Osteoblast (primary cell): ENCODE data around the gene SOS1. TPM values are rescaled to one million over a fixed set of nuclear protein-coding genes. Genes with fewer than 3 reads are reported as not detected.

Experiments used
- DNase-seq: peaks from one replicate; pipeline ENCODE4 v3.0.0; 2011; ENCODE audit warnings: low spot score, mixed read lengths; ENCODE audit not compliant: insufficient read length; ENCODE audit errors: missing footprints
- H2AFZ ChIP-seq: 2 replicates; pipeline ENCODE4 v1.6.0; 2011; ENCODE audit warnings: mild to moderate bottlenecking, low read length
- H3K27ac ChIP-seq: 2 replicates; pipeline ENCODE4 v1.5.1; 2011; ENCODE audit warnings: mild to moderate bottlenecking, low read depth, low read length, moderate library complexity
- H3K27me3 ChIP-seq: 2 replicates; pipeline ENCODE4 v1.6.0; 2012; ENCODE audit warnings: mild to moderate bottlenecking, control low read depth, inconsistent platforms, low read length, moderate library complexity; ENCODE audit not compliant: insufficient read depth
- H3K36me3 ChIP-seq: 2 replicates; pipeline ENCODE4 v1.5.1; 2011; ENCODE audit warnings: mild to moderate bottlenecking, low read length, control low read depth, moderate library complexity; ENCODE audit not compliant: insufficient read depth
- H3K4me1 ChIP-seq: 2 replicates; pipeline ENCODE4 v1.5.1; 2011; ENCODE audit warnings: mild to moderate bottlenecking, low read length, control low read depth, moderate library complexity; ENCODE audit not compliant: insufficient read depth
- H3K4me2 ChIP-seq: 2 replicates; pipeline ENCODE4 v1.6.0; 2011; ENCODE audit warnings: mild to moderate bottlenecking, low read length; ENCODE audit not compliant: insufficient read depth
- H3K4me3 ChIP-seq: fragments of 200-600 bp; sonication (generic); 3 replicates; pipeline ENCODE4 v1.5.1; 2012; ENCODE audit warnings: mild to moderate bottlenecking, low read length, inconsistent platforms; ENCODE audit not compliant: insufficient read depth
- H3K79me2 ChIP-seq: 2 replicates; pipeline ENCODE4 v1.6.0; 2012; ENCODE audit warnings: mild to moderate bottlenecking, low read length, control low read depth, inconsistent platforms; ENCODE audit not compliant: insufficient read depth
- H3K9me3 ChIP-seq: 2 replicates; pipeline ENCODE4 v1.5.1; 2011; ENCODE audit warnings: low read depth, low read length, control low read depth
- H4K20me1 ChIP-seq: 2 replicates; pipeline ENCODE4 v1.6.0; 2012; ENCODE audit warnings: mild to moderate bottlenecking, low read length, control low read depth; ENCODE audit not compliant: insufficient read depth
- CTCF ChIP-seq: IDR thresholded peaks from 2 replicates; pipeline ENCODE4 v1.5.1; 2011; ENCODE audit warnings: mild to moderate bottlenecking, low read depth, low read length, moderate library complexity; ENCODE audit errors: extremely low read depth
- total RNA-seq: library from RNA; depleted of rRNA; stranded (reverse); fragments of >200 nt; gene quantifications from 2 replicates; pipeline ENCODE4 v1.2.3, GENCODE V29; 2012

Gene SOS1
- total RNA-seq, 1 donor = 28.6 TPM

- H3K4me3 ChIP-seq = peak overlapping the region; percentile 79
- DNase-seq = peak; percentile 89
- H3K36me3 ChIP-seq = no peaks in the 10 kb centered on the region
- peak overlapping the region; percentile 75 for H3K27ac ChIP-seq
- H3K4me1 ChIP-seq = peaks cover 29% of the 10 kb centered on the region
- H3K79me2 ChIP-seq = peaks cover 60% of the 10 kb centered on the region
- H3K27me3 ChIP-seq = no peaks in the 10 kb centered on the region
- H3K9me3 ChIP-seq = no peaks in the 10 kb centered on the region
- peak overlapping the region; percentile 92 for H3K4me2 ChIP-seq
- TF ChIP-seq CTCF = no peak
- H2AFZ ChIP-seq = no peak overlapping the region
- peaks cover 23% of the 10 kb centered on the region for H4K20me1 ChIP-seq
Observed at GRCh38 chr2:39120521-39120770, 405 bp downstream of the SOS1 start.

- H3K4me1 ChIP-seq = peaks cover 24% of the 10 kb centered on the region
- H4K20me1 ChIP-seq = peaks cover 25% of the 10 kb centered on the region
- no peaks in the 10 kb centered on the region for H3K9me3 ChIP-seq
- peaks cover 65% of the 10 kb centered on the region for H3K79me2 ChIP-seq
- peak overlapping the region; percentile 92 for H3K4me2 ChIP-seq
- peak; percentile 92 for DNase-seq
- H3K4me3 ChIP-seq = peak overlapping the region; percentile 79
- TF ChIP-seq CTCF = no peak
- peak overlapping the region; percentile 29 for H3K27ac ChIP-seq
- no peaks in the 10 kb centered on the region for H3K27me3 ChIP-seq
- H2AFZ ChIP-seq = peak overlapping the region; percentile 70
- H3K36me3 ChIP-seq = no peaks in the 10 kb centered on the region
Observed at GRCh38 chr2:39119732-39120520, 925 bp downstream of the SOS1 start.

GRCh38 chr2:39118786-39119499 is 1.9 kb downstream of the SOS1 start:
- peak overlapping the region; percentile 70 for H2AFZ ChIP-seq
- peaks cover 21% of the 10 kb centered on the region for H3K4me1 ChIP-seq
- H3K36me3 ChIP-seq = no peaks in the 10 kb centered on the region
- H3K27ac ChIP-seq = peak overlapping the region; percentile 29
- H3K4me3 ChIP-seq = peak overlapping the region; percentile 79
- no peak for TF ChIP-seq CTCF
- no peaks in the 10 kb centered on the region for H3K9me3 ChIP-seq
- peak; percentile 91 for DNase-seq
- peaks cover 29% of the 10 kb centered on the region for H4K20me1 ChIP-seq
- H3K27me3 ChIP-seq = no peaks in the 10 kb centered on the region
- peaks cover 73% of the 10 kb centered on the region for H3K79me2 ChIP-seq
- peak overlapping the region; percentile 92 for H3K4me2 ChIP-seq

- peaks cover 8% of the 10 kb centered on the region for H3K4me1 ChIP-seq
Observed at GRCh38 chr2:39115556-39115955, 5.3 kb downstream of the SOS1 start.

More at GRCh38 chr2:39115556-39115955, 5.3 kb downstream of the SOS1 start:
- Histone ChIP-seq H3K4me3 (no peak overlapping the region), H3K27me3 (no peaks in the 10 kb centered on the region), H2AFZ (no peak overlapping the region), H3K4me2 (no peak overlapping the region), H3K79me2 (peaks cover 91% of the 10 kb centered on the region), H3K27ac (no peak overlapping the region), H3K9me3 (no peaks in the 10 kb centered on the region), H3K36me3 (no peaks in the 10 kb centered on the region), H4K20me1 (peaks cover 38% of the 10 kb centered on the region)
- no peak for TF ChIP-seq CTCF
- no peak for DNase-seq
